Stimulated activated CD8-positive, alpha-beta memory T cell treated with anti-CD3 and anti-CD28 coated beads, Interleukin-12 subunit alpha, Interleukin-12 subunit beta, amount 100 ng/mL, for 4 hours (primary cell): Measurements from ENCODE around the gene LRP1.

Experiments
- DNase-seq: peaks from one replicate; pipeline ENCODE4 v3.0.0-alpha.2; 2020; ENCODE audit warnings: low read depth

LRP1 gene

DNA sequence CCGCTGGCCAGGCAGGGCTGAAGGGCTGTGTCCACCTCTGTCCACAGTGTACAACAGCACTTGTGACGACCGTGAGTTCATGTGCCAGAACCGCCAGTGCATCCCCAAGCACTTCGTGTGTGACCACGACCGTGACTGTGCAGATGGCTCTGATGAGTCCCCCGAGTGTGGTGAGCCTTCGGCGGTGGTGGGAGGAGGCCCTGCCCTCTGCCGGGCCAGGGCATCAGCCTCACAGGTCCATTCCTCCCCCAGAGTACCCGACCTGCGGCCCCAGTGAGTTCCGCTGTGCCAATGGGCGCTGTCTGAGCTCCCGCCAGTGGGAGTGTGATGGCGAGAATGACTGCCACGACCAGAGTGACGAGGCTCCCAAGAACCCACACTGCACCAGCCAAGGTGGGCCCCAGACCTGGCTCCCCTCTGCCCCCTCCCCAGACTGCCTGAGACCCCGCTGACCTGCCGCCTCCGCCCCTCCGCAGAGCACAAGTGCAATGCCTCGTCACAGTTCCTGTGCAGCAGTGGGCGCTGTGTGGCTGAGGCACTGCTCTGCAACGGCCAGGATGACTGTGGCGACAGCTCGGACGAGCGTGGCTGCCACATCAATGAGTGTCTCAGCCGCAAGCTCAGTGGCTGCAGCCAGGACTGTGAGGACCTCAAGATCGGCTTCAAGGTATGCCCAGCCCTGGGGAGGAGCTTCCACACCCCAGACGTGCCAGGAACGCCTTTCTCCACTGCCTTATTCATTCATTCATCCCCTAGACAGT lies 67.5 kb downstream of the LRP1 start:
- DNase-seq = no peak

DNA sequence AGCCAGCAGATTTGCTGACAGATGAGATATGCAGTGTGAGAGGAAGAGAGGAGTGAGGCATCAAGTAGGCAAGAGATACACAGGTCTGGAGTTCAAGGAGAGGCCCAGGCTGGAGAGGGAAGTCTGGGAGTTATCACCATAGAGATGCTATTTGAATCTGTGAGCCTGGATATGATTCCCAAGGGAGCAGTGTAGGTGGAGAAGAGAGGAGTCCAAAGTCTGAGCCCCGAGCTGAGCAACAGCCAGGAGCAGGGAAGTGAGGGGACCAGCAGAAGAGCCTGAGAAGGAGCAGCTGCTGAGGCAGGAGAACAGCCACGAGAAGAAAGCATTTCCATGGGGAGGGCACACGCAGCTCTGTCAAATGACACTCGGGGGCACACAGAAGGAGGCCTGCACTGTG lies 68.2 kb downstream of the LRP1 start:
- no peak for DNase-seq

DNA sequence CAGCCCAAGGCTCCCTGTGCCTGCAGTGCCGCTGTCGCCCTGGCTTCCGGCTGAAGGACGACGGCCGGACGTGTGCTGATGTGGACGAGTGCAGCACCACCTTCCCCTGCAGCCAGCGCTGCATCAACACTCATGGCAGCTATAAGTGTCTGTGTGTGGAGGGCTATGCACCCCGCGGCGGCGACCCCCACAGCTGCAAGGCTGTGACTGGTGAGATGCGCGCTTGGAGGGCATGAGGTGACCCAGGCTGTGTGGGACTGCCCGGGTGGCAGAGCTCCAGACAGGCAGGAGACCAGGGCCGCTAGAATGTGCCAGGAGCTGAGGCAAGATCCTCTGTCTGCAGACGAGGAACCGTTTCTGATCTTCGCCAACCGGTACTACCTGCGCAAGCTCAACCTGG lies 68.7 kb downstream of the LRP1 start:
- DNase-seq = no peak

GRCh38 chr12:57198329-57198728 lies 70.0 kb downstream of the LRP1 start:
- no peak for DNase-seq

DNA sequence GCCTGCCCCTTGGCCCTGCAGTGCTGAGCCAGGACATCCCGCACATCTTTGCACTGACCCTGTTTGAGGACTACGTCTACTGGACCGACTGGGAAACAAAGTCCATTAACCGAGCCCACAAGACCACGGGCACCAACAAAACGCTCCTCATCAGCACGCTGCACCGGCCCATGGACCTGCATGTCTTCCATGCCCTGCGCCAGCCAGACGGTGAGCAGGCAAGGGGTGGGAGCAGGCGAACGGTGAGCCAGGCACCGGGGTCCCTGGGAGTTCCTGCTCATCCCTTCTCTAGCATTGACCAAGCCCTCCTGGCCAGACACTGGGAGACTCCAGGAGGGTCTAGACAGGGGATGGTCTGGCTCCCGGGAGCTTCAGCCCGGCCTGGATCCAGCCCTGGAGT lies 70.9 kb downstream of the LRP1 start:
- DNase-seq = no peak

GRCh38 chr12:57200497-57200896 lies 72.2 kb downstream of the LRP1 start:
- DNase-seq = no peak

- DNase-seq = no peak
Measured at GRCh38 chr12:57201219-57201618, 72.9 kb downstream of the LRP1 start.

- no peak for DNase-seq
Measured at GRCh38 chr12:57201631-57202030, 73.3 kb downstream of the LRP1 start.

GRCh38 chr12:57202321-57202720 lies 74.0 kb downstream of the LRP1 start:
- no peak for DNase-seq

DNA sequence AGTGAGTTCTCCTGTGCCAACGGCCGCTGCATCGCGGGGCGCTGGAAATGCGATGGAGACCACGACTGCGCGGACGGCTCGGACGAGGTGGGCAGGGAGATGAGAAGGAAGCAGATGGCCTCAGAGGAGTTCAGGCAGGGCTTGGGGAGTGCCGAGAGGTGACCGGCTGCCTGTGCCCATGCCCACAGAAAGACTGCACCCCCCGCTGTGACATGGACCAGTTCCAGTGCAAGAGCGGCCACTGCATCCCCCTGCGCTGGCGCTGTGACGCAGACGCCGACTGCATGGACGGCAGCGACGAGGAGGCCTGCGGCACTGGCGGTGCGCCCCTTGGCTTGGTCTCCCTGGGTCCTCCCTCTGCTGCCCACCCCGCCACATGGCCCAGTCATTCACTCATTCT lies 74.9 kb downstream of the LRP1 start:
- DNase-seq = no peak

- DNase-seq = no peak
Measured at GRCh38 chr12:57203791-57204190, 75.5 kb downstream of the LRP1 start.

- no peak for DNase-seq
Measured at GRCh38 chr12:57204454-57204853, 76.2 kb downstream of the LRP1 start.

GRCh38 chr12:57205186-57205585 lies 76.9 kb downstream of the LRP1 start:
- no peak for DNase-seq

DNA sequence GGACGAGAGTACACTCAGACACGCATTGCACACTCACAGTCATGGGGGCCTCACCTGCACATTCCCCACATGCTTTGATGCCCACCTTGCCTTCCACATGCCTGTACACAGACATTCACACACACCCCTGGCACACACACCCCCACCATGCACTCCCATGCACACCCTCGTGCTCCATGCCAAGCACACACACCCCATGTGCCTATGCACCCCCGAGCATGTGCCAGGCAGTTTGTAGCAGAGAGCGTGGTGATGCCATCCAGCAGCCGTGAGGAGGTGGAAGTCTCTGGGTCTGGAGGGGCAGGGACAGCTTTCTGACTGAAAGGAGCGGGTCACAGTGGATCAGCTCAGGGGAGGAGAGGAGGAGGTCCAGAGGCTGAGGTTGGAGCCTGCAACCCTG lies 77.6 kb downstream of the LRP1 start:
- no peak for DNase-seq

DNA sequence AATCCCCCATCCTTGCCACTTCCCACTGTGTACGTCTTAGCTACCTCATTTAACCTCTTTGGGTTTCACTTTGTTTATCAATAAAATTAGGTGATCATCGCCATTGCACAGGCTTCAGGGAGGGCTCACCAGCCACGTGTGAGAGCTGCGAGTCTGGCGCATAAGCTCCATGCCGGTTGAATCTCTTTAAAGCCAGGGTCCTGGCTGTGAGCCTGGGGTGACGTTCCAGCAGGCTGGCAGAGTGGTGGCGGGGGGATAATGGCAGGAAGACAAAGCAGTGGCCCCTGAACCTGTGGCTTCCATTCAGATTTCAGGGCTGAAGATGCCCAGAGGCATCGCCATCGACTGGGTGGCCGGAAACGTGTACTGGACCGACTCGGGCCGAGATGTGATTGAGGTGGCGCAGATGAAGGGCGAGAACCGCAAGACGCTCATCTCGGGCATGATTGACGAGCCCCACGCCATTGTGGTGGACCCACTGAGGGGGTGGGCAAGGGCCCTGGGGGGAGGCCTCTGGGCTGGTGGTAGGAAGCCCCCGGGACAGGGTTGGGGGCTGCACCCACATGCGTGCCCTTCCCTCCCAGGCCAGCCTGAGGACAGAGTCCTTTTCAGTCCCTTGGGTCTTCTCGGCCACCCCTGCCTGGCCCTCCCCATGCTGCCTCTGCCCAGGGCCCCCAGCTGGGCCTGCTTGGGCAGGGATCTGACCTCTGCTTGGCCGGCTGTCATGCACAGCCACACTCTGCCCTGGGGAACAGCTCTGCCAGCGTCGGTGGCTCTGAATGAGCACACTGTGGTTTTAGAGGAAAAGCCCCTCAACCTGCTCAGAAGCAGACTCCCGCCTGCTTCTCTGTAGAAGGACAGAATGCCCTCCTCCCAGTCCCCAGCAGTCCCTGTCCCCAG lies 79.7 kb downstream of the LRP1 start:
- DNase-seq = no peak

DNA sequence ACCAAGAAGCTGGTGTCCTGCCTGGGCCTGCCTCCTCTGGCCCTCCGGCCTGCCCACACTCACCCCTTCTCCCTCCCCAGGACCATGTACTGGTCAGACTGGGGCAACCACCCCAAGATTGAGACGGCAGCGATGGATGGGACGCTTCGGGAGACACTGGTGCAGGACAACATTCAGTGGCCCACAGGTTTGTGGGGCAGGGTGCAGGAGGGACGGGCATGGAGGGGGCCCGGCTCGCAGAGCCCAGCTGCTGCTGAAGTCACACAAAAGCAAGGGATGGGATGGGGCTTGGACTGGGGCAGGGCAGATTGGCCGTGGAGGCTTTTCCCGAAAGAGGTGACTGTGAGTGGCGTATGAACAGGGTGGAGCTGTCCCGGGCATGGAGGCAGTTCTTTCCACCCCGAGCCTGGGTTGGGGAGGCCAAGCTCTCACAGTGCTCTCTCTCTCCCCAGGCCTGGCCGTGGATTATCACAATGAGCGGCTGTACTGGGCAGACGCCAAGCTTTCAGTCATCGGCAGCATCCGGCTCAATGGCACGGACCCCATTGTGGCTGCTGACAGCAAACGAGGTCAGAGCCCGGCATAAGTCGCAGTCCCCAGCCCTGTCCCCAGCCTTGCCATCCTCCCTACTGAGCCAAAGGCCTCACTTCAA lies 80.5 kb downstream of the LRP1 start:
- DNase-seq = no peak

GRCh38 chr12:57209916-57210315 lies 81.6 kb downstream of the LRP1 start:
- no peak for DNase-seq

DNA sequence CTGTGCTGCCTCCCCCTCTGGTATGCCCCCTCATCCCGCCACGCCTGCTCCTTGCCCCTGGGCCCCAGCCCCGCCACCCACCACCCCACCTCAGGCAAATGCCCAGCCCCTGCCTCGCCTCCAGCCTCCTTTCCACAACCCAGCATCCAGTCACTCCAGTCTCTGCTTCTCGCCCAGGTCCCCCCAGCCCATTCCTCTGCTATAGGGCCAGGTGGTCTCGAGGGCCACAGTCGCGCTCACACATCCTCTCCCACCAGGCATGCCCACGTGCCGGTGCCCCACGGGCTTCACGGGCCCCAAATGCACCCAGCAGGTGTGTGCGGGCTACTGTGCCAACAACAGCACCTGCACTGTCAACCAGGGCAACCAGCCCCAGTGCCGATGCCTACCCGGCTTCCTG lies 82.2 kb downstream of the LRP1 start:
- DNase-seq = no peak

DNA sequence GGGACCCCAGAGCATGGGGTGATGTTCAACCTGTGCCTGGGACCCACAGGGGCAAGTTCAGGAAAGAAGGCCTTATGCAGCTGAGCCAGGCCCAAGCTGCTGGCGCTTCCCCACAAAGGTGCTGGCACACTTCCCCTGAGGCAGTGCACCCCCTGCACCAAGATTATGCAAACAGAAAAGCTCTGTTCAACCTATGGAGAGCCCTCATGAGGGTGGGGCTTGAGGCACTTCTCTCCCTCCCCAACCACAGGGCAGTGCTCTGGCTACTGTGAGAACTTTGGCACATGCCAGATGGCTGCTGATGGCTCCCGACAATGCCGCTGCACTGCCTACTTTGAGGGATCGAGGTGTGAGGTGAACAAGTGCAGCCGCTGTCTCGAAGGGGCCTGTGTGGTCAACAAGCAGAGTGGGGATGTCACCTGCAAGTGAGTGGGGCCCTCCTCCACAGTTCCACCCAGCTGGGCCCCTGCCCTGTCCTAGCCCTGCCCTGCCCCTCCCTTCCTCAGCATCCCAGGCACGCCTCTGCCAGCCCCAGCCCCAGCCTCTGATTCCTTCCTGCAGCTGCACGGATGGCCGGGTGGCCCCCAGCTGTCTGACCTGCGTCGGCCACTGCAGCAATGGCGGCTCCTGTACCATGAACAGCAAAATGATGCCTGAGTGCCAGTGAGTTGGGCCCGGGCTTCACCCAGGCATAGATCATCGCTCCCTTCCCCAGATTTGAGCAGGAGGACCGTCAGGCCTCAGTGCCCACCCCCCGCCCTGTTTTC lies 82.8 kb downstream of the LRP1 start:
- no peak for DNase-seq

GRCh38 chr12:57211791-57212700 lies 83.8 kb downstream of the LRP1 start:
- DNase-seq = no peak

GRCh38 chr12:57212701-57213057 lies 84.4 kb downstream of the LRP1 start:
- DNase-seq = no peak
